Neural progenitor cell (in vitro differentiated cells): ENCODE results near the gene TSHZ2. TPM values are rescaled to one million over a fixed set of nuclear protein-coding genes. Genes with fewer than 3 reads are reported as not detected.

Source experiments
- DNase-seq: peaks from one replicate; pipeline ENCODE4 v3.0.0-alpha.2; 2016; ENCODE audit warnings: low spot score
- H2AFZ ChIP-seq: fragments of 200-600 bp; sonication (generic); replicated peaks from 2 replicates; pipeline ENCODE4 v1.6.1; 2016; ENCODE audit warnings: antibody characterized with exemption
- H3F3A ChIP-seq: fragments of 200-600 bp; sonication (generic); 2 replicates; pipeline ENCODE4 v1.6.1; 2016; ENCODE audit warnings: antibody characterized with exemption, low read depth
- H3K27ac ChIP-seq: fragments of 200-600 bp; sonication (generic); 2 replicates; pipeline ENCODE4 v1.5.1; 2016; ENCODE audit warnings: mild to moderate bottlenecking
- H3K27me3 ChIP-seq: fragments of 200-600 bp; sonication (generic); 2 replicates; pipeline ENCODE4 v1.6.1; 2016; ENCODE audit warnings: mild to moderate bottlenecking, moderate library complexity
- H3K36me3 ChIP-seq: fragments of 200-600 bp; sonication (generic); 2 replicates; pipeline ENCODE4 v1.5.1; 2016
- H3K4me1 ChIP-seq: fragments of 200-600 bp; sonication (generic); 2 replicates; pipeline ENCODE4 v1.6.1; 2016; ENCODE audit warnings: mixed run types
- H3K4me2 ChIP-seq: fragments of 200-600 bp; sonication (generic); 2 replicates; pipeline ENCODE4 v1.6.1; 2016
- H3K4me3 ChIP-seq: fragments of 200-600 bp; sonication (generic); 2 replicates; pipeline ENCODE4 v1.5.1; 2016
- H3K79me2 ChIP-seq: fragments of 200-600 bp; sonication (generic); 2 replicates; pipeline ENCODE4 v1.6.1; 2016; ENCODE audit warnings: low read depth
- H3K9ac ChIP-seq: fragments of 200-600 bp; sonication (generic); 2 replicates; pipeline ENCODE4 v1.6.1; 2016
- H3K9me3 ChIP-seq: fragments of 200-600 bp; sonication (generic); 2 replicates; pipeline ENCODE4 v1.5.1; 2016; ENCODE audit warnings: low read depth
- H4K20me1 ChIP-seq: fragments of 200-600 bp; sonication (generic); 2 replicates; pipeline ENCODE4 v1.6.1; 2016; ENCODE audit warnings: low read depth
- H3K27ac Mint-ChIP-seq: 3 replicates; pipeline ENCODE4 v1.8.0; 2021; ENCODE audit warnings: mixed read lengths
- H3K27me3 Mint-ChIP-seq: 2 replicates; pipeline ENCODE4 v1.8.0; 2022; ENCODE audit warnings: low read depth, mild to moderate bottlenecking, inconsistent platforms, moderate library complexity, mixed read lengths; ENCODE audit not compliant: insufficient read depth
- H3K36me3 Mint-ChIP-seq: 3 replicates; pipeline ENCODE4 v1.8.0; 2021; ENCODE audit warnings: mixed read lengths
- H3K4me1 Mint-ChIP-seq: 3 replicates; pipeline ENCODE4 v1.8.0; 2021; ENCODE audit warnings: mixed read lengths
- H3K4me3 Mint-ChIP-seq: 3 replicates; pipeline ENCODE4 v1.8.0; 2021; ENCODE audit warnings: mild to moderate bottlenecking, moderate library complexity, mixed read lengths
- H3K9me3 Mint-ChIP-seq: 3 replicates; pipeline ENCODE4 v1.8.0; 2020; ENCODE audit warnings: mixed read lengths
- EZH2 ChIP-seq: fragments of 200-600 bp; sonication (generic); IDR thresholded peaks from 2 replicates; pipeline ENCODE4 v1.6.1; 2017; ENCODE audit warnings: antibody characterized with exemption, mild to moderate bottlenecking, moderate library complexity
- EZH2phosphoT487 ChIP-seq: fragments of 200-600 bp; sonication (generic); IDR thresholded peaks from 2 replicates; pipeline ENCODE4 v1.6.1; 2017; ENCODE audit warnings: antibody characterized with exemption
- total RNA-seq: library from RNA; depleted of rRNA; stranded (reverse); fragments of >200 nt; gene quantifications from 2 replicates; pipeline ENCODE4 v1.2.3, GENCODE V29; 2015; ENCODE audit warnings: low replicate concordance
- TF ChIP-seq, protein P1 (sequence below): fragments of 200-600 bp; sonication (generic); IDR thresholded peaks from 2 replicates; pipeline ENCODE4 v1.5.1; 2017; ENCODE audit warnings: antibody characterized with exemption, mild to moderate bottlenecking

Gene TSHZ2
- total RNA-seq, 1 donor from 2014 or later = 1.8 TPM

DNA sequence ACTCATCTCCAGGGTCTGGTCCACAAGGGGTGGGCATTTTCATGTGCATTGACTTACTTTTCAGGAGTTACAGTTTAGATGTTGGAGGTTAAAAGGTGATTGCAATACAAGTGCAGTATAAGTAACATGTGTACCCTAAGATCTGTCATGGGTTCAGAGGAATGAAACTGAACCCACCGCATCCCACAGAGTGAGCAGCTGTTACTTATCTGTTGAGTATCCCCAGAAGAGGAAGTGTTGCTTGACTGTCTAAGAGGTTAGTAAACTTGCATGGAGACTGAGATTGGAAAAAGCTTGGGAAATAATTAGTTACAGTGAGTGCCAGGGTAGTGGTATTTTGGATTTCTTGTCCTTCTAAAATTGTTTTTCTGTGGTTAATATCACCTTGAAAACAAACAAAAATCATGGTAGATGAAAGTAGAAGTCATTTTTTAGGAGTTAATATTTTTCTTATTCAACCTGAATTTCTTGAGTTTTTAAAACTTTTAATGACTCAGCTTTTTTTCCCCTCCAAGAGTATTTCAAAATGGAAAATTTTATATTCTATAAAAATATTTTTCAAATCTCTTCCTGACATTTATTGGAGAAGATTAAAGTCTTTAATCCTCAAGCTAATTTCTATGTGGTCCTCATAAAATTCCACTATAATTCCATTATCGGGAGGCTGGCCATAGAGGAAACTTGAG is 315.3 kb downstream of the TSHZ2 start:
- no peak for TF ChIP-seq EZH2phosphoT487
- no peak for TF ChIP-seq EZH2
- TF ChIP-seq, protein P1, sequence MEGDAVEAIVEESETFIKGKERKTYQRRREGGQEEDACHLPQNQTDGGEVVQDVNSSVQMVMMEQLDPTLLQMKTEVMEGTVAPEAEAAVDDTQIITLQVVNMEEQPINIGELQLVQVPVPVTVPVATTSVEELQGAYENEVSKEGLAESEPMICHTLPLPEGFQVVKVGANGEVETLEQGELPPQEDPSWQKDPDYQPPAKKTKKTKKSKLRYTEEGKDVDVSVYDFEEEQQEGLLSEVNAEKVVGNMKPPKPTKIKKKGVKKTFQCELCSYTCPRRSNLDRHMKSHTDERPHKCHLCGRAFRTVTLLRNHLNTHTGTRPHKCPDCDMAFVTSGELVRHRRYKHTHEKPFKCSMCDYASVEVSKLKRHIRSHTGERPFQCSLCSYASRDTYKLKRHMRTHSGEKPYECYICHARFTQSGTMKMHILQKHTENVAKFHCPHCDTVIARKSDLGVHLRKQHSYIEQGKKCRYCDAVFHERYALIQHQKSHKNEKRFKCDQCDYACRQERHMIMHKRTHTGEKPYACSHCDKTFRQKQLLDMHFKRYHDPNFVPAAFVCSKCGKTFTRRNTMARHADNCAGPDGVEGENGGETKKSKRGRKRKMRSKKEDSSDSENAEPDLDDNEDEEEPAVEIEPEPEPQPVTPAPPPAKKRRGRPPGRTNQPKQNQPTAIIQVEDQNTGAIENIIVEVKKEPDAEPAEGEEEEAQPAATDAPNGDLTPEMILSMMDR = no peak
- Histone ChIP-seq H2AFZ (no peak overlapping the region), H3K4me1 (peaks cover 3% of the 10 kb centered on the region), H3K4me3 (no peak overlapping the region), H4K20me1 (no peaks in the 10 kb centered on the region), H3K9me3 (no peaks in the 10 kb centered on the region), H3K36me3 (no peaks in the 10 kb centered on the region), H3K27ac (no peak overlapping the region), H3K79me2 (no peaks in the 10 kb centered on the region), H3K4me2 (no peak overlapping the region), H3F3A (no peaks in the 10 kb centered on the region), H3K9ac (no peak overlapping the region), H3K27me3 (no peaks in the 10 kb centered on the region)
- Mint-ChIP-seq H3K4me1 (peaks cover 23% of the 10 kb centered on the region), H3K9me3 (no peaks in the 10 kb centered on the region), H3K27me3 (peaks cover 2% of the 10 kb centered on the region), H3K27ac (no peak overlapping the region), H3K36me3 (no peaks in the 10 kb centered on the region), H3K4me3 (no peak overlapping the region)
- DNase-seq = no peak

DNA sequence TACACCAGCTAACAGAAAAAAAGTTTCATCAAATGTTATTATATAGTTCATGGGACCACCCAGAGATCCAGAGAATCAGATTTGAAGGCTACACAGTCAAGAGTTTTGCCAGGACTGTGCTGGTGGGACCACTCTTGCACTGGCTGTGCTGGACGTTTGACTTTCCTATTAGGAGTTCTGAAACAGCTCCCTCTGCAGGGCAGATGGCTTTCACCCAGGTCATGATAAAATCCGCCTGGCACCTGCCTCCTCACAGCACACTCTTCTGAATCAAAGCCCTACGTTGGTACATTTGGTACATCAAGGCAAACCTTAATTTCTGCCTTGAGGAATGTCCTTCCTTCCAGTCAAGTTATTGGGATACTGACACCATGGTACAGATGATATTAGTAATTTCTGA is 319.4 kb downstream of the TSHZ2 start:
- peaks cover 7% of the 10 kb centered on the region for H3K4me1 ChIP-seq
- no peaks in the 10 kb centered on the region for H3K27me3 ChIP-seq
- H3K36me3 ChIP-seq = no peaks in the 10 kb centered on the region
- Mint-ChIP-seq H3K36me3 (no peaks in the 10 kb centered on the region), H3K27ac (no peak overlapping the region), H3K4me1 (peaks cover 7% of the 10 kb centered on the region), H3K9me3 (peaks cover 1% of the 10 kb centered on the region), H3K27me3 (peaks cover 2% of the 10 kb centered on the region), H3K4me3 (no peak overlapping the region)
- no peaks in the 10 kb centered on the region for H3F3A ChIP-seq
- H2AFZ ChIP-seq = no peak overlapping the region
- no peaks in the 10 kb centered on the region for H3K9me3 ChIP-seq
- no peak overlapping the region for H3K4me2 ChIP-seq
- peak; percentile 65 for DNase-seq
- TF ChIP-seq, protein P1 = peak; percentile 72
- TF ChIP-seq EZH2 = no peak
- H3K9ac ChIP-seq = no peak overlapping the region
- H3K79me2 ChIP-seq = no peaks in the 10 kb centered on the region
- no peak overlapping the region for H3K4me3 ChIP-seq
- H3K27ac ChIP-seq = no peak overlapping the region
- no peaks in the 10 kb centered on the region for H4K20me1 ChIP-seq

DNA sequence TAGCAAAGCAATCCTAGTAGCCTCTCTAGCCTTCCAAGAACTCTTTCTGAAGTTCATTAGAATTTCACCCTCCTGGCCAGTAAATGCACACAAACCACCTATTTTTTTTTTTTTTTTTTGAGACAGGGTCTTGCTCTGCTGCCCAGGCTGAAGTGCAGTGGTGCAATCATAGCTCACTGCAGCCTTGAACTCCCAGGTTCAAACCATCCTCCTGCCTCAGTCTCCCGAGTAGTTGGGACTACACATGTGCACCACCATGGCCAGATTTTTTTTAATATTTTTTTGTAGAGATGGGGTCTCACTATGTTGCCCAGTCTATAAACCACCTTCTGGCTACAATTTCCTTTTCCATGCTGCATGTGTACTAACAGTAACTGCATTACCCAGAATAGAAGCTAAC is 320.2 kb downstream of the TSHZ2 start:
- Histone ChIP-seq H3K4me3 (no peak overlapping the region), H3K4me1 (peaks cover 7% of the 10 kb centered on the region), H3K79me2 (no peaks in the 10 kb centered on the region), H3K27me3 (no peaks in the 10 kb centered on the region), H3K36me3 (no peaks in the 10 kb centered on the region), H3K9me3 (no peaks in the 10 kb centered on the region), H3K9ac (no peak overlapping the region), H3F3A (no peaks in the 10 kb centered on the region), H3K4me2 (no peak overlapping the region), H3K27ac (no peak overlapping the region), H4K20me1 (no peaks in the 10 kb centered on the region), H2AFZ (no peak overlapping the region)
- no peaks in the 10 kb centered on the region for H3K36me3 Mint-ChIP-seq
- H3K4me3 Mint-ChIP-seq = no peak overlapping the region
- H3K27ac Mint-ChIP-seq = no peak overlapping the region
- peaks cover 1% of the 10 kb centered on the region for H3K9me3 Mint-ChIP-seq
- peaks cover 7% of the 10 kb centered on the region for H3K4me1 Mint-ChIP-seq
- no peak for TF ChIP-seq EZH2phosphoT487
- TF ChIP-seq, protein P1 = no peak
- no peak for TF ChIP-seq EZH2
- DNase-seq = no peak
- peaks cover 2% of the 10 kb centered on the region for H3K27me3 Mint-ChIP-seq
